ENCODE results near the gene CDON. TPM values are rescaled to one million over a fixed set of nuclear protein-coding genes. Genes with fewer than 3 reads are reported as not detected.

CDON gene
- total RNA-seq, 1 donor, result 12.3 TPM

- no peak overlapping the region for H3K27ac ChIP-seq (ENCODE audit: low read depth, low read length)
- peaks cover 4% of the 10 kb centered on the region for H3K4me1 ChIP-seq (ENCODE audit: insufficient read depth, low read length)
- H4K20me1 ChIP-seq (ENCODE audit: insufficient read depth, low read length), result no peaks in the 10 kb centered on the region
- no peaks in the 10 kb centered on the region for H3K79me2 ChIP-seq (ENCODE audit: insufficient read depth, low read length)
- no peaks in the 10 kb centered on the region for H3K9me3 ChIP-seq (ENCODE audit: low read depth, low read length)
- H3K4me2 ChIP-seq (ENCODE audit: insufficient read depth, low read length), result no peak overlapping the region
- no peak overlapping the region for H2AFZ ChIP-seq (ENCODE audit: low read length)
- no peak overlapping the region for H3K4me3 ChIP-seq (ENCODE audit: insufficient read depth, low read length)
- no peak for DNase-seq (ENCODE audit: insufficient read length, low spot score, missing footprints)
- no peaks in the 10 kb centered on the region for H3K27me3 ChIP-seq (ENCODE audit: insufficient read depth, low read length)
- no peak for TF ChIP-seq CTCF (IDR thresholded peaks at IDR 0.05; ENCODE audit: extremely low read depth, low read depth, low read length)
- no peaks in the 10 kb centered on the region for H3K36me3 ChIP-seq (ENCODE audit: insufficient read depth, low read length)
Measured at GRCh38 chr11:126103150-126103549, 40.5 kb upstream of the CDON start.

GRCh38 chr11:126102436-126102981 is 39.8 kb upstream of the CDON start:
- no peak overlapping the region for H3K4me2 ChIP-seq (ENCODE audit: insufficient read depth, low read length)
- H2AFZ ChIP-seq (ENCODE audit: low read length), result peak overlapping the region; percentile 27
- no peaks in the 10 kb centered on the region for H3K27me3 ChIP-seq (ENCODE audit: insufficient read depth, low read length)

GRCh38 chr11:126101930-126102283 is 39.2 kb upstream of the CDON start:
- no peak overlapping the region for H3K27ac ChIP-seq (ENCODE audit: low read depth, low read length)
- H3K36me3 ChIP-seq (ENCODE audit: insufficient read depth, low read length), result no peaks in the 10 kb centered on the region
- peaks cover 4% of the 10 kb centered on the region for H3K4me1 ChIP-seq (ENCODE audit: insufficient read depth, low read length)
- no peak for DNase-seq (ENCODE audit: insufficient read length, low spot score, missing footprints)
- TF ChIP-seq CTCF (IDR thresholded peaks at IDR 0.05; ENCODE audit: extremely low read depth, low read depth, low read length), result no peak
- no peaks in the 10 kb centered on the region for H3K9me3 ChIP-seq (ENCODE audit: low read depth, low read length)
- H3K79me2 ChIP-seq (ENCODE audit: insufficient read depth, low read length), result no peaks in the 10 kb centered on the region
- H2AFZ ChIP-seq (ENCODE audit: low read length), result no peak overlapping the region
- no peak overlapping the region for H3K4me3 ChIP-seq (ENCODE audit: insufficient read depth, low read length)
- no peaks in the 10 kb centered on the region for H3K27me3 ChIP-seq (ENCODE audit: insufficient read depth, low read length)
- no peak overlapping the region for H3K4me2 ChIP-seq (ENCODE audit: insufficient read depth, low read length)
- H4K20me1 ChIP-seq (ENCODE audit: insufficient read depth, low read length), result no peaks in the 10 kb centered on the region

More at GRCh38 chr11:126102436-126102981, 39.8 kb upstream of the CDON start:
- Histone ChIP-seq H3K27ac (ENCODE audit: low read depth, low read length) (no peak overlapping the region), H3K36me3 (ENCODE audit: insufficient read depth, low read length) (no peaks in the 10 kb centered on the region), H4K20me1 (ENCODE audit: insufficient read depth, low read length) (no peaks in the 10 kb centered on the region), H3K4me3 (ENCODE audit: insufficient read depth, low read length) (no peak overlapping the region), H3K9me3 (ENCODE audit: low read depth, low read length) (no peaks in the 10 kb centered on the region), H3K4me1 (ENCODE audit: insufficient read depth, low read length) (peaks cover 4% of the 10 kb centered on the region), H3K79me2 (ENCODE audit: insufficient read depth, low read length) (no peaks in the 10 kb centered on the region)
- no peak for TF ChIP-seq CTCF (IDR thresholded peaks at IDR 0.05; ENCODE audit: extremely low read depth, low read depth, low read length)
- no peak for DNase-seq (ENCODE audit: insufficient read length, low spot score, missing footprints)

- no peak for TF ChIP-seq CTCF (IDR thresholded peaks at IDR 0.05; ENCODE audit: extremely low read depth, low read depth, low read length)
- DNase-seq (ENCODE audit: insufficient read length, low spot score, missing footprints), result no peak
- Histone ChIP-seq H3K27me3 (ENCODE audit: insufficient read depth, low read length) (no peaks in the 10 kb centered on the region), H3K79me2 (ENCODE audit: insufficient read depth, low read length) (no peaks in the 10 kb centered on the region), H3K27ac (ENCODE audit: low read depth, low read length) (no peak overlapping the region), H3K4me2 (ENCODE audit: insufficient read depth, low read length) (no peak overlapping the region), H3K9me3 (ENCODE audit: low read depth, low read length) (no peaks in the 10 kb centered on the region), H3K4me3 (ENCODE audit: insufficient read depth, low read length) (no peak overlapping the region), H2AFZ (ENCODE audit: low read length) (no peak overlapping the region), H4K20me1 (ENCODE audit: insufficient read depth, low read length) (no peaks in the 10 kb centered on the region), H3K4me1 (ENCODE audit: insufficient read depth, low read length) (peaks cover 4% of the 10 kb centered on the region), H3K36me3 (ENCODE audit: insufficient read depth, low read length) (no peaks in the 10 kb centered on the region)
Measured at GRCh38 chr11:126101251-126101929, 38.7 kb upstream of the CDON start.

All from osteoblast (primary cell).